ENCODE measurements around the gene RNF4.

RNF4 gene

GRCh38 chr4:2432004-2432403 lies 36.9 kb upstream of the RNF4 start:
- no peak for TF ChIP-seq JUND (IDR thresholded peaks at IDR 0.05; ENCODE audit: low read depth)
- no peak for DNase-seq (ENCODE audit: low read depth in 1 of 2, low spot score in 1 of 2)
- in situ Hi-C loops (cut with HindIII; ENCODE audit: low pct_unique_long_range_greater_than_20kb, low sequenced_read_pairs) = no loop called here

- no peak for DNase-seq (ENCODE audit: low read depth in 1 of 2, low spot score in 1 of 2)
These were observed 35.8 kb upstream of the RNF4 start for GRCh38 chr4:2432991-2433530.

GRCh38 chr4:2433609-2434350 lies 35.1 kb upstream of the RNF4 start:
- no peak for TF ChIP-seq JUND (IDR thresholded peaks at IDR 0.05; ENCODE audit: low read depth)
- DNase-seq (ENCODE audit: low read depth in 1 of 2, low spot score in 1 of 2) = no peak
- in situ Hi-C loops (cut with HindIII; ENCODE audit: low pct_unique_long_range_greater_than_20kb, low sequenced_read_pairs) = no loop called here

More at GRCh38 chr4:2432991-2433530, 35.8 kb upstream of the RNF4 start:
- TF ChIP-seq JUND (IDR thresholded peaks at IDR 0.05; ENCODE audit: low read depth) = no peak
- in situ Hi-C loops (cut with HindIII; ENCODE audit: low pct_unique_long_range_greater_than_20kb, low sequenced_read_pairs) = no loop called here

GRCh38 chr4:2434420-2434819 lies 34.5 kb upstream of the RNF4 start:
- DNase-seq (ENCODE audit: low read depth in 1 of 2, low spot score in 1 of 2) = no peak
- no peak for TF ChIP-seq JUND (IDR thresholded peaks at IDR 0.05; ENCODE audit: low read depth)
- in situ Hi-C loops (cut with HindIII; ENCODE audit: low pct_unique_long_range_greater_than_20kb, low sequenced_read_pairs) = no loop called here

GRCh38 chr4:2436301-2436700 lies 32.6 kb upstream of the RNF4 start:
- in situ Hi-C loops (cut with HindIII; ENCODE audit: low pct_unique_long_range_greater_than_20kb, low sequenced_read_pairs) = no loop called here
- TF ChIP-seq JUND (IDR thresholded peaks at IDR 0.05; ENCODE audit: low read depth) = no peak
- peak in 1 of 2 experiments; percentile 47 for DNase-seq (ENCODE audit: low read depth in 1 of 2, low spot score in 1 of 2)

GRCh38 chr4:2436761-2437474 lies 32.0 kb upstream of the RNF4 start:
- in situ Hi-C loops (cut with HindIII; ENCODE audit: low pct_unique_long_range_greater_than_20kb, low sequenced_read_pairs) = no loop called here
- TF ChIP-seq JUND (IDR thresholded peaks at IDR 0.05; ENCODE audit: low read depth) = no peak
- DNase-seq (ENCODE audit: low read depth in 1 of 2, low spot score in 1 of 2) = no peak

- no peak for DNase-seq (ENCODE audit: low read depth in 1 of 2, low spot score in 1 of 2)
- no peak for TF ChIP-seq JUND (IDR thresholded peaks at IDR 0.05; ENCODE audit: low read depth)
- in situ Hi-C loops (cut with HindIII; ENCODE audit: low pct_unique_long_range_greater_than_20kb, low sequenced_read_pairs) = no loop called here
These were observed 31.3 kb upstream of the RNF4 start for GRCh38 chr4:2437475-2438215.

- no peak for DNase-seq (ENCODE audit: low read depth in 1 of 2, low spot score in 1 of 2)
- in situ Hi-C loops (cut with HindIII; ENCODE audit: low pct_unique_long_range_greater_than_20kb, low sequenced_read_pairs) = no loop called here
- no peak for TF ChIP-seq JUND (IDR thresholded peaks at IDR 0.05; ENCODE audit: low read depth)
These were observed 29.8 kb upstream of the RNF4 start for GRCh38 chr4:2438822-2439718.

- peak in 1 of 2 experiments; percentile 68 for DNase-seq (ENCODE audit: low read depth in 1 of 2, low spot score in 1 of 2)
- in situ Hi-C loops (cut with HindIII; ENCODE audit: low pct_unique_long_range_greater_than_20kb, low sequenced_read_pairs) = no loop called here
- no peak for TF ChIP-seq JUND (IDR thresholded peaks at IDR 0.05; ENCODE audit: low read depth)
These were observed 27.3 kb upstream of the RNF4 start for GRCh38 chr4:2441393-2442174.

GRCh38 chr4:2442175-2442993 lies 26.5 kb upstream of the RNF4 start:
- no peak for DNase-seq (ENCODE audit: low read depth in 1 of 2, low spot score in 1 of 2)
- TF ChIP-seq JUND (IDR thresholded peaks at IDR 0.05; ENCODE audit: low read depth) = no peak
- in situ Hi-C loops (cut with HindIII; ENCODE audit: low pct_unique_long_range_greater_than_20kb, low sequenced_read_pairs) = no loop called here

All from T47D (cell line).